SK-MEL-5 (cell line): Measurements from ENCODE around the gene PKP4. TPM values are rescaled to one million over a fixed set of nuclear protein-coding genes. Genes with fewer than 3 reads are reported as not detected.
"Not testable (repeated sequence)": the region's sequence is repeated elsewhere in the genome, so short reads cannot be mapped to it uniquely, and the experiment has no call there.

Source experiments
- DNase-seq: peaks from one replicate; pipeline ENCODE4 v3.0.0-alpha.2; 2016; ENCODE audit warnings: low read depth, low spot score
- in situ Hi-C: cut with HindIII; loops from 2 replicates; pipeline ENCODE4 v1.10.0; 2016; ENCODE audit warnings: low sequenced_read_pairs, high pct_unique_total_duplicates, low pct_unique_long_range_greater_than_20kb
- polyA plus RNA-seq, 2 experiments: library from polyadenylated mRNA; depleted of rRNA; stranded (reverse); fragments of >200 nt; gene quantifications; 2 replicates each; pipeline ENCODE4 v1.2.3, GENCODE V29; 2015
- total RNA-seq: library from RNA; depleted of rRNA; stranded (reverse); fragments of >200 nt; shearing (Covaris generic); gene quantifications from 2 replicates; pipeline ENCODE4 v1.2.3, GENCODE V29; 2014; rRNA removed

PKP4 gene, protein sequence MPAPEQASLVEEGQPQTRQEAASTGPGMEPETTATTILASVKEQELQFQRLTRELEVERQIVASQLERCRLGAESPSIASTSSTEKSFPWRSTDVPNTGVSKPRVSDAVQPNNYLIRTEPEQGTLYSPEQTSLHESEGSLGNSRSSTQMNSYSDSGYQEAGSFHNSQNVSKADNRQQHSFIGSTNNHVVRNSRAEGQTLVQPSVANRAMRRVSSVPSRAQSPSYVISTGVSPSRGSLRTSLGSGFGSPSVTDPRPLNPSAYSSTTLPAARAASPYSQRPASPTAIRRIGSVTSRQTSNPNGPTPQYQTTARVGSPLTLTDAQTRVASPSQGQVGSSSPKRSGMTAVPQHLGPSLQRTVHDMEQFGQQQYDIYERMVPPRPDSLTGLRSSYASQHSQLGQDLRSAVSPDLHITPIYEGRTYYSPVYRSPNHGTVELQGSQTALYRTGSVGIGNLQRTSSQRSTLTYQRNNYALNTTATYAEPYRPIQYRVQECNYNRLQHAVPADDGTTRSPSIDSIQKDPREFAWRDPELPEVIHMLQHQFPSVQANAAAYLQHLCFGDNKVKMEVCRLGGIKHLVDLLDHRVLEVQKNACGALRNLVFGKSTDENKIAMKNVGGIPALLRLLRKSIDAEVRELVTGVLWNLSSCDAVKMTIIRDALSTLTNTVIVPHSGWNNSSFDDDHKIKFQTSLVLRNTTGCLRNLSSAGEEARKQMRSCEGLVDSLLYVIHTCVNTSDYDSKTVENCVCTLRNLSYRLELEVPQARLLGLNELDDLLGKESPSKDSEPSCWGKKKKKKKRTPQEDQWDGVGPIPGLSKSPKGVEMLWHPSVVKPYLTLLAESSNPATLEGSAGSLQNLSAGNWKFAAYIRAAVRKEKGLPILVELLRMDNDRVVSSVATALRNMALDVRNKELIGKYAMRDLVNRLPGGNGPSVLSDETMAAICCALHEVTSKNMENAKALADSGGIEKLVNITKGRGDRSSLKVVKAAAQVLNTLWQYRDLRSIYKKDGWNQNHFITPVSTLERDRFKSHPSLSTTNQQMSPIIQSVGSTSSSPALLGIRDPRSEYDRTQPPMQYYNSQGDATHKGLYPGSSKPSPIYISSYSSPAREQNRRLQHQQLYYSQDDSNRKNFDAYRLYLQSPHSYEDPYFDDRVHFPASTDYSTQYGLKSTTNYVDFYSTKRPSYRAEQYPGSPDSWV
- total RNA-seq, result 16.7 and 21.2 TPM in 2 replicates
- 19.3 and 25.6 TPM in 2 replicates for polyA plus RNA-seq (2015; cell fraction: cytosol; rRNA removed)
- polyA plus RNA-seq (2015; cell fraction: nucleus; rRNA removed), result 118 and 126 TPM in 2 replicates

DNA sequence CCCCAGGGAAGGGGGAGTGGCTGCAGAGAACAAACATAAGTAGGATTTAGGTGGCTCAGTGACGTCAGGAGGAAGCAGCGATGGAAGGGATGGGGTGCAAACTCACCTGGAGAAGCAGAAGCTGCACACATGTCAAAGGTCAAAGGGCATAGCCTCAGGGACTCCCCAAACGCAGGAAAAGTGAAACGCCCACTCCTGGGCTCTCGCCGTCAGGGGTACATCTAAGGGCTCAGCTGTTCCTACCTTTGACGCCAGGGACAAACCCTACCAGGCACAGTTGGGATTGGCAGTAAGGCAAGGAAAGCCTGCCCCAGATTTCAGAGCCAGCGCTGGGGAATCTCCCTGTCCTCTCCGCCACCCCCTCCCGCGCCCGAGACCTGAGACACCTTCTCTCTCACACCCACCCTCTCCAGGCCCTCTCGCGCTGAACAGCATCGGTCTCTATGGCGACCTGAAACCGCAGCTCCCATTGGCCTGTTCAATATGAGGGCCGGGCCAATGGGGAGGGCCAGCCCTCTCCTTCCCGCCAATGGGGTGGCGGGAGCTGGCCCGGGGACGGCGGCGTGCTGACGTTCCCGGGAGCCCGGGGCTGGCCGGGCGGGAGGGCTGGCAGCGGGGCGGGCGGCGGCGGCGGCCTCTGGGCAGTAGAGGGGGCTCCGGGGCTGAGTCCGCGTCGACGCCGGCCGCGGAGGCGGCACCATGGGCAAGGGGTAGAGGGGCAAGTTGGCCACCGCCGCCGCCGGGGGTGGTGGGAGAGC, at the start of gene PKP4, which contains the start of gene CCDC148:
TSS of gene PKP4 (plus strand) at position 644 of the 758 bp plus-strand sequence. CDS start 76,233 bp downstream, outside the sequence.
TSS of gene CCDC148 (minus strand) at position 445 of the 758 bp plus-strand sequence. CDS start at position 131, 314 bp downstream.
- peak; percentile 91 for DNase-seq
- in situ Hi-C loops, result no loop called here

DNA sequence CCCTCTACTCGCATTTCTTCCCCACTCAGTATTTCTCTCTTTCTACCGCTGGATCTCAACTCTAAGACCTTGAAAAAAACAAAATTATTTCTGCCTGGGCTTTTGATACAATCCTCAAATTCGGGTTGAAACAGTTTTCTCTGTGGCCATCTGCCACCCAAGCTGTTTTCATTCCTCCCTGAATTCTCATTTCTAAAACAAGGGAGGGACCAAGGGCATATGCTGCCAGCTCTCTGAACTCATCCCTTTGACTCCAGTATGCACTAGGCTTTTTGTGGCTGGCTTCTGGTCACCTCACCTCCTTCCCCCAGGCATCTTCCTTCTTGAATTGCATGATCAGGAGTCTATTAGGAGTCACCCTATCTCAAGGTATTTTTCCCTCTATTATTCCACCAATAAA, 49.7 kb upstream of the PKP4 start:
- in situ Hi-C loops, result no loop called here
- no peak for DNase-seq

DNA sequence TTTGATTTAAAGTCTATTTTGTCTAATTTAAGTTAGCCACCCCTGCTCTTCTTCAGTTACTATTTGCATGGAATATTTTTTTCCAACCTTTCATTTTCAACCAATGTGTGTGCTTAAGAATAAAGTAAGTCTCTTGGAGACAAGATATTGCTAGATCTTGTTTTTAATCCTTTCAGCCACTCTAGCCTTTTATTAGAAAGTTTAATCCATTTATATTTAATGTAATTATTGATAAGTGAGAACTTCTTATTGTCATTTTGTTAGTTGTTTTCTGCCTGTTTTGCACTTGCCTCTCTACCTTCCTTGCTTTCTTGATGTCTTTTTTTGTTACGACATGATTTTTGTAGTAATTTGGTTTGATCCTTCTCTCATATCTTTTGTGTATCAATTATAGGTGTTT, 46.6 kb upstream of the PKP4 start:
- DNase-seq, result no peak
- in situ Hi-C loops, result no loop called here

GRCh38 chr2:158411748-158412147, 45.0 kb upstream of the PKP4 start:
- in situ Hi-C loops, result no loop called here
- no peak for DNase-seq

DNA sequence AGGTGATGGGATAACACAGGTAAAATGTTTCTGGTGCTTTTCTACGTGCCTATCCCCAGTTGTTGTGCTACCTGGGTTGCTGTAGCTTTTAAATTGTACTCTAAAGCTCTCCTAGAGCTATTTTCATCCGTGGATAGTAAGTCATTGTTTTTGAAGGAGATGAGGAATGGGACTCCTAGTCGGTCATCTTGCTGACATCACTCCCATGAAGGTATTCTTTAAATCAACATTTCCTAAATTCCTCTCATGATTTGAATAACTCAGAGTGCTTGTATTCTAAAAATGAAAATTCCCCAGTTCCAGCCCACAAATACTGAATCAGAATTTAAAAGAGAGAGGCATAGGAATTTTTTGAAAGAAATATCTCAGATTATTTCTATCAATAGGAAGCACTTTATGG, 44.5 kb upstream of the PKP4 start:
- no peak for DNase-seq
- in situ Hi-C loops, result no loop called here

- DNase-seq, result no peak
- in situ Hi-C loops, result no loop called here
Observed at GRCh38 chr2:158413581-158413980, 43.2 kb upstream of the PKP4 start.

- DNase-seq, result no peak
- in situ Hi-C loops, result no loop called here
Observed at GRCh38 chr2:158414538-158414937, 42.2 kb upstream of the PKP4 start.

DNA sequence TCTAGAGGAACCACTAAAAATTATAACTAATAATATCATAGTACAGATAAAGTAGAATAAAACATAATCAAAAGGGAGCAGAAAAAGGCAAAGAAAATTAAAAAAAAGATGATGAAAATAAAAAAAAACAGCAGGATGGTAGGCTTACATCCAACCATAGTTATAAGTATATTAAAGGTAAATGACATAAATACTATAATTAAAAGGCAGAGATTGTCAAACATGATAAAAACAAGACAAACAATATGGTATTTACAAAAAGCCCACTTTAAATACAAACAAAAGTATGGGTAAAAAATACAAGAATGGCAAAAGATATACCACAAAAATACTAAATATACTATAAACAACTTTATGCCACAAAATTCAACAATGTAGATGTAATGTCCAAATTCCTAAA, 24.6 kb upstream of the PKP4 start:
- in situ Hi-C loops, result no loop called here
- DNase-seq, result no peak

DNA sequence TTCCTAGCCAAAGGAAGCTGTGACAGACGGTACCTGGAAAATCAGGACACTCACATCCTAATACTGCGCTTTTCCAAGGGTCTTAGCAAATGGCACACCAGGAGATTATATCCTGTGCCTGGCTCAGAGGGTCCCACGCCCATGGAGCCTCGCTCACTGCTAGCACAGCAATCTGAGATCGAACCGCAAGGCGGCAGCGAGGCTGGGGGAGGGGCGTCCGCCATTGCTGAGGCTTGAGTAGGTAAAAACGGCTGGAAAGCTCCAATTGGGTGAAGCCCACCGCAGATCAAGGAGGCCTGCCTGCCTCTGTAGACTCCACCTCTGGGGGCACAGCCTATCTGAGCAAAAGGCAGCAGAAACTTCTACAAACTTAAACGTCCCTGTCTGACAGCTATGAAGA, 23.0 kb upstream of the PKP4 start:
- in situ Hi-C loops, DNase-seq: not testable (repeated sequence)

GRCh38 chr2:158439062-158439461, 17.7 kb upstream of the PKP4 start:
- in situ Hi-C loops, DNase-seq: not testable (repeated sequence)

- no peak for DNase-seq
- in situ Hi-C loops, result no loop called here
Observed at GRCh38 chr2:158443606-158444005, 13.1 kb upstream of the PKP4 start.

DNA sequence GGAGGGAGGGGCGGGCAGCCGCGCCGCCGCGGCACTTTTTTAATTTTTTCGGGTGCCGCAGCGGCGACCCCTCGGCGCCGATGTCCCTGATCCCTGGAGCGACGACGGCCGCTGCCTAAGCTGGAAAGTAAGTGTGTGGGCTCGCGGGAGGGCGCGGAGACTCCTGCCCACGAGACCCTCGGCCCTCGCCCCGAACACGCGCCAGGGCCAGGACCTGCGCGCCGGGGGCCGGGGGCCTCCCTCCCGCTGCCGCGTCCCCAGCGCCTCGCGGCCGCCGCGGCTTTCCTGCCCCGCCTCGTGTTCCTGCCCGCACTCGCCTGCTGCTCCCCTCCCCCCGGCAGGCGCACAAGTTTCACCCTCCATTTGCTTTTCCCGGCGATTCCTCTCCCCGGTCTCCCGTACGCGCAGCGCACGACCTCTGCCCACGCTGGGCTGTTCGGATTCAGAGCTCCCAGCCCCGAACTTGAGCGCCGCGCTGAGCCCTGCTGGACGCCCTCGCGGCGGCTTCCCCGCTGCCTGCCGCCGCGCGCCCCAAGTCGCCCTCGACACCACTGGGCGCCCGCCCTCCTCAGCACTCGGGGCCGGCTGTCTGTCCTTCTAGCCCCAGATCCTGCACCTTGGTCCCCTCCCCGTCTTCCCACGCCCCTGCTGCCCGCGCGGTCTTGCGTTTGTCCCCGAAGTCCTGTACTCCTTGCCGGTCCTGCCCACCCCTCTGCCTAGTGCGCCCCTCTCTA, 507 bp downstream of the PKP4 start:
- DNase-seq, result peak; percentile 54
- in situ Hi-C loops, result no loop called here

- in situ Hi-C loops, result no loop called here
- peak; percentile 38 for DNase-seq
Observed at GRCh38 chr2:158457826-158458616, 1.3 kb downstream of the PKP4 start.

DNA sequence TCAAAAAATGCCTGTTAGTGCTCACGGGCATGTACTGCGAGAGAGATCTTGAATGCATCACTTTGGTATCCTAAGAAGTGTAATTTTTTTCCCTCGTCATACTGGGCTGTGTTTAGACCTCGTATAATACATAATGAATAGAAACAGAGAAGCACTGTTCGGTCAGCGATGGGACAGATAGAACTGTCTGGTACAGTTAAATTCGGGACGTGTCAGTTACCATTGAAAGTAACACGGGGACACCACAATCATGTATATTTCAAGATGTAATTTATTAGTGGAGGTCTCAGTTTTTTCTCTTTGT, 1.8 kb downstream of the PKP4 start:
- in situ Hi-C loops, result no loop called here
- peak; percentile 28 for DNase-seq

DNA sequence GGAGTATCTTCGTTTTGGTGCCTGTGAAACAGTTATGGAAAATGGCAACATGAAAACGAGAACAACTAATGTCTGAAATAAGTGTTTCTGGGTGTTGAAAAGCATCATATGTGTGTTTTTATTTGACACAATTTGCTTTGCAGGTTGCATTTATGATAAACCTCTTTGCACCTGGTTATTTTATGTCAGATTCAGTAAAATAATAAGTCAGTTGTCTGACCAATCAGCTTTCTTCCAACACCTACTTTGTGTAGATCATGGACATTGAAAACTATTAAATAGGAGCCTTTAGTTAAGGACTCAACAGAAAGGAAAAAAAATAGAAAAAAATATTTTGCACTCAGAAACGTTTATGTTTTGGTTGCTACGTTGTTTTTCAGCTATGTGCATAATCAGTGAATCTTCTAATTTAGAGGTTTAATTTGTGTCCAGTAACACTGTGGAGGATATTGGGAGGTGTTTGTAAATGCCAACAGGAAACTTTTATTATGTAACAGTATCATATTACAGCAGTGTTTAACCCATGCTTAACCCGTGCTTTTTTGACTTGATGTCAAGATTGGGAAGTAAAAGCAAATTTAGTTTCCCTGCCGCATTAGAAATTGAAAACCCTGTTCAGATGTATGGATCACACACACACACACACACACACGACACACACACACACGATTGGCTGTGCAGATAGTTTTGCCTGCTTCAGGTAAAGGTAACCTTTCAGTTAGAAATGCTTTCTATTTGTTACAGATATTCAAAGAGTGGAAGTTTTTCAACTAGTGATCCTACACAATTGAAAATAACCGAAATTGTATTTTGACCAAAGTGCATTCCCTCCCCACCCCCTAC, 2.6 kb downstream of the PKP4 start:
- no peak for DNase-seq
- in situ Hi-C loops, result no loop called here
